Smooth muscle cell (in vitro differentiated cells): Measurements from ENCODE around the gene TAF3. TPM values are rescaled to one million over a fixed set of nuclear protein-coding genes. Genes with fewer than 3 reads are reported as not detected.

Source experiments
- DNase-seq: peaks from one replicate; lab custom pipeline; 2025; ENCODE audit not compliant: unreplicated experiment; lab: John Stamatoyannopoulos, UW
- H2AFZ ChIP-seq: fragments of 200-600 bp; sonication (generic); 2 replicates; pipeline ENCODE4 v1.6.0; 2016; ENCODE audit warnings: antibody characterized with exemption, low read depth, mild to moderate bottlenecking
- H3F3A ChIP-seq: fragments of 200-600 bp; sonication (generic); 2 replicates; pipeline ENCODE4 v1.6.0; 2017; ENCODE audit warnings: antibody characterized with exemption, low read depth
- H3K27ac ChIP-seq: fragments of 200-600 bp; sonication (generic); 2 replicates; pipeline ENCODE4 v1.5.1; 2016; ENCODE audit warnings: low read depth, mild to moderate bottlenecking
- H3K27me3 ChIP-seq: fragments of 200-600 bp; sonication (generic); 2 replicates; pipeline ENCODE4 v1.6.1; 2016; ENCODE audit warnings: low read depth, mild to moderate bottlenecking
- H3K36me3 ChIP-seq: fragments of 200-600 bp; sonication (generic); 2 replicates; pipeline ENCODE4 v1.5.1; 2016; ENCODE audit warnings: low read depth
- H3K4me1 ChIP-seq: fragments of 200-600 bp; sonication (generic); 2 replicates; pipeline ENCODE4 v1.5.1; 2016; ENCODE audit warnings: low read depth
- H3K4me2 ChIP-seq: fragments of 200-600 bp; sonication (generic); 2 replicates; pipeline ENCODE4 v1.6.0; 2016; ENCODE audit warnings: mild to moderate bottlenecking
- H3K4me3 ChIP-seq: fragments of 200-600 bp; sonication (generic); 2 replicates; pipeline ENCODE4 v1.5.1; 2016; ENCODE audit warnings: mild to moderate bottlenecking
- H3K79me2 ChIP-seq: fragments of 200-600 bp; sonication (generic); 2 replicates; pipeline ENCODE4 v1.6.0; 2016; ENCODE audit warnings: low read depth, mild to moderate bottlenecking
- H3K9ac ChIP-seq: fragments of 200-600 bp; sonication (generic); 2 replicates; pipeline ENCODE4 v1.6.0; 2016; ENCODE audit warnings: low read depth
- H3K9me3 ChIP-seq: fragments of 200-600 bp; sonication (generic); replicated peaks from 2 replicates; pipeline ENCODE4 v1.5.1; 2016; ENCODE audit warnings: low read depth
- H4K20me1 ChIP-seq: fragments of 200-600 bp; sonication (generic); 2 replicates; pipeline ENCODE4 v1.6.0; 2016; ENCODE audit warnings: low read depth
- WGBS: methylation state at CpG from one replicate; pipeline ENCODE4 v1.1.7; 2016; ENCODE audit warnings: low lambda C conversion rate; 5-methylcytosine and 5-hydroxymethylcytosine counted together
- polyA plus RNA-seq: library from polyadenylated mRNA; unstranded; fragments of >200 nt; fragmentation: Nextera tagmentation; extraction: Ambion mirVana; gene quantifications from 2 replicates; pipeline ENCODE4 v1.2.1, GENCODE V29; 2016
- total RNA-seq: library from RNA; depleted of rRNA; stranded (reverse); fragments of >200 nt; gene quantifications from 2 replicates; pipeline ENCODE4 v1.2.3, GENCODE V29; 2014
- TF ChIP-seq, protein P1 (sequence below): fragments of 200-600 bp; sonication (generic); IDR thresholded peaks from 2 replicates; pipeline ENCODE4 v1.5.1; 2017; ENCODE audit warnings: borderline replicate concordance, mild to moderate bottlenecking, antibody characterized with exemption; ENCODE audit not compliant: insufficient read depth, poor library complexity, severe bottlenecking

Gene TAF3
- total and polyA plus RNA-seq, 2 experiments from 2014 or later = 3.7 to 7.0 TPM

GRCh38 chr10:7942859-7943258 is 124.6 kb downstream of the TAF3 start:
- Histone ChIP-seq H3K27ac (no peak overlapping the region), H4K20me1 (peaks cover 11% of the 10 kb centered on the region), H2AFZ (no peak overlapping the region), H3K36me3 (no peaks in the 10 kb centered on the region), H3K4me3 (no peak overlapping the region), H3K79me2 (peaks cover 4% of the 10 kb centered on the region), H3K4me2 (no peak overlapping the region), H3F3A (no peaks in the 10 kb centered on the region), H3K4me1 (no peaks in the 10 kb centered on the region), H3K9ac (no peak overlapping the region), H3K9me3 (no peaks in the 10 kb centered on the region), H3K27me3 (no peaks in the 10 kb centered on the region)
- WGBS = 77% methylated on average over 11 of the region's 11 CpGs
- DNase-seq = no peak
- TF ChIP-seq, protein P1, sequence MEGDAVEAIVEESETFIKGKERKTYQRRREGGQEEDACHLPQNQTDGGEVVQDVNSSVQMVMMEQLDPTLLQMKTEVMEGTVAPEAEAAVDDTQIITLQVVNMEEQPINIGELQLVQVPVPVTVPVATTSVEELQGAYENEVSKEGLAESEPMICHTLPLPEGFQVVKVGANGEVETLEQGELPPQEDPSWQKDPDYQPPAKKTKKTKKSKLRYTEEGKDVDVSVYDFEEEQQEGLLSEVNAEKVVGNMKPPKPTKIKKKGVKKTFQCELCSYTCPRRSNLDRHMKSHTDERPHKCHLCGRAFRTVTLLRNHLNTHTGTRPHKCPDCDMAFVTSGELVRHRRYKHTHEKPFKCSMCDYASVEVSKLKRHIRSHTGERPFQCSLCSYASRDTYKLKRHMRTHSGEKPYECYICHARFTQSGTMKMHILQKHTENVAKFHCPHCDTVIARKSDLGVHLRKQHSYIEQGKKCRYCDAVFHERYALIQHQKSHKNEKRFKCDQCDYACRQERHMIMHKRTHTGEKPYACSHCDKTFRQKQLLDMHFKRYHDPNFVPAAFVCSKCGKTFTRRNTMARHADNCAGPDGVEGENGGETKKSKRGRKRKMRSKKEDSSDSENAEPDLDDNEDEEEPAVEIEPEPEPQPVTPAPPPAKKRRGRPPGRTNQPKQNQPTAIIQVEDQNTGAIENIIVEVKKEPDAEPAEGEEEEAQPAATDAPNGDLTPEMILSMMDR = no peak

GRCh38 chr10:7944215-7944480 is 125.8 kb downstream of the TAF3 start:
- Histone ChIP-seq H4K20me1 (peaks cover 22% of the 10 kb centered on the region), H3K9me3 (no peaks in the 10 kb centered on the region), H3K27ac (no peak overlapping the region), H3K9ac (no peak overlapping the region), H3K79me2 (peaks cover 4% of the 10 kb centered on the region), H3K4me1 (no peaks in the 10 kb centered on the region), H2AFZ (no peak overlapping the region), H3K27me3 (no peaks in the 10 kb centered on the region), H3K4me2 (no peak overlapping the region), H3F3A (no peaks in the 10 kb centered on the region), H3K36me3 (no peaks in the 10 kb centered on the region), H3K4me3 (no peak overlapping the region)
- TF ChIP-seq, protein P1 = no peak
- no peak for DNase-seq
- 87% methylated on average over 2 of the region's 2 CpGs for WGBS

- Histone ChIP-seq H3F3A (no peaks in the 10 kb centered on the region), H3K4me3 (no peak overlapping the region), H3K4me2 (no peak overlapping the region), H3K9ac (no peak overlapping the region), H3K79me2 (peaks cover 4% of the 10 kb centered on the region), H3K36me3 (no peaks in the 10 kb centered on the region), H3K27ac (no peak overlapping the region), H3K9me3 (no peaks in the 10 kb centered on the region), H4K20me1 (peaks cover 24% of the 10 kb centered on the region), H3K27me3 (no peaks in the 10 kb centered on the region), H2AFZ (no peak overlapping the region), H3K4me1 (no peaks in the 10 kb centered on the region)
- TF ChIP-seq, protein P1 = no peak
- no peak for DNase-seq
These were observed 126.2 kb downstream of the TAF3 start for GRCh38 chr10:7944537-7944936.

DNA sequence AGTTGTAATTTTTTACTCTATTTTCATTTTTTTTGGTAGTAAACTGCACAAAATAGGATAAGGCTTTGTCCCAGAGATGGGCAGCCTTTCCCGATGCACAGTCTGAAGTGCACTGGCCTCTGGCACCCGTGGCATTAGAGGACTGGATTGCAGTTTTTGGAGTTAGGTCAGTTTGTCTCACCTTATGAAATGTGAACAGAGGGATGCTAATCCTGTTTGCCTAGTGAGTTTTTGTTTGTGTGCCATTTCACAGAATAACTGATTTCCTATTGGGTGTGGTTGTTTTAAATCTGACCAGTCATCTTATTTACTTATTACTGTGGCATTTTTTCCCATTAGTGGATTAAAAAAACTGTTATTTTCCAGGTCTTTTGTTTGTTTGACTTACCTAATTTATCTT is 126.7 kb downstream of the TAF3 start:
- H3K27ac ChIP-seq = no peak overlapping the region
- no peak overlapping the region for H3K9ac ChIP-seq

More for the DNA sequence above, 126.7 kb downstream of the TAF3 start:
- Histone ChIP-seq H3K9me3 (no peaks in the 10 kb centered on the region), H3K4me1 (no peaks in the 10 kb centered on the region), H4K20me1 (peaks cover 24% of the 10 kb centered on the region), H3K4me3 (no peak overlapping the region), H2AFZ (no peak overlapping the region), H3K36me3 (no peaks in the 10 kb centered on the region), H3K4me2 (no peak overlapping the region), H3F3A (no peaks in the 10 kb centered on the region), H3K79me2 (peaks cover 4% of the 10 kb centered on the region), H3K27me3 (no peaks in the 10 kb centered on the region)
- DNase-seq = no peak
- TF ChIP-seq, protein P1 = no peak
- WGBS = 92% methylated on average over 2 of the region's 2 CpGs
